ENCODE results near the gene FIBP. TPM values are rescaled to one million over a fixed set of nuclear protein-coding genes. Genes with fewer than 3 reads are reported as not detected.
A peak's percentile ranks its signal among the peaks of the same experiment; 100 is the strongest.

The FIBP gene
- total RNA-seq, 1 donor from 2014 or later: 67.4 TPM

- H3K4me1 Mint-ChIP-seq (ENCODE audit: low read depth, unreplicated experiment): peaks cover 32% of the 10 kb centered on the region
- peaks cover 18% of the 10 kb centered on the region for H3K79me2 ChIP-seq (ENCODE audit: insufficient read depth, low read length)
- H3K27ac ChIP-seq (ENCODE audit: low read depth, low read length): peak overlapping the region; percentile 80
- DNase-seq (ENCODE audit: low read depth) (peak; percentile 57), FAIRE-seq (no peak)
- H2AFZ ChIP-seq (ENCODE audit: low read depth, low read length): no peak overlapping the region
- H3K4me3 Mint-ChIP-seq (ENCODE audit: unreplicated experiment): no peak overlapping the region
- peaks cover 53% of the 10 kb centered on the region for H3K4me1 ChIP-seq (ENCODE audit: insufficient read depth, low read length)
- no peaks in the 10 kb centered on the region for H3K36me3 Mint-ChIP-seq (ENCODE audit: low read depth, unreplicated experiment)
- H3K9ac ChIP-seq (ENCODE audit: low read length): peak overlapping the region; percentile 68
- H3K9me3 Mint-ChIP-seq (ENCODE audit: unreplicated experiment): no peaks in the 10 kb centered on the region
- no peaks in the 10 kb centered on the region for H3K36me3 ChIP-seq (ENCODE audit: insufficient read depth, low read length)
- H3K27me3 Mint-ChIP-seq (ENCODE audit: low read depth, unreplicated experiment): peaks cover 2% of the 10 kb centered on the region
- no peak overlapping the region for H3K4me3 ChIP-seq (ENCODE audit: insufficient read depth, low read depth, low read length)
- peak overlapping the region; percentile 43 for H3K4me2 ChIP-seq (ENCODE audit: low read length)
- H4K20me1 ChIP-seq (ENCODE audit: insufficient read depth, low read length): no peaks in the 10 kb centered on the region
- no peak for TF ChIP-seq CTCF (IDR thresholded peaks at IDR 0.05; ENCODE audit: insufficient read depth, low read depth, low read length)
- TF ChIP-seq EZH2 (IDR thresholded peaks at IDR 0.05; ENCODE audit: insufficient read depth, low read length): no peak
- no peaks in the 10 kb centered on the region for H3K27me3 ChIP-seq (ENCODE audit: insufficient read depth, low read length)
- no peaks in the 10 kb centered on the region for H3K9me3 ChIP-seq (ENCODE audit: insufficient read depth, low read depth, low read length)
- peak overlapping the region; percentile 87 for H3K27ac Mint-ChIP-seq (ENCODE audit: unreplicated experiment)
Observed at GRCh38 chr11:65911682-65912568, 23.7 kb upstream of the FIBP start.

DNA sequence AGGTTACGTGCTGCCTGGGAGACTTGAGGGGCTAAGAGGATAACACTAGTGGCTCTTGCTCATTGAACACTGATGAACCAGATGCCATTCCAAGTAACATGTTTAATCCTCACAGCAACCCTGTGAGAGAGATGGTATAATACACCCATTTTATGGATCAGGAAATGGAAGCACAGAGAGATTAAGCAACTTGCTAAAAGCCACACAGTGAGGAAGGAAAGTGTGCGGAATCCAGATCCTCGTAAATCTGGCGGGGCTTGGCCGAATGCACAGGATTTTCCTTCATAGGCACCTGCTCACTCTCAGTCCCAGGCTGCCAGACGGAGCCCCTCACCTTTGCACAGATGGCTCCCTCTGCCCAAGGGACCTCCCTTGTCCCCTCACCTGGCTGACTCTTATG, 19.6 kb upstream of the FIBP start:
- H3K4me3 ChIP-seq (ENCODE audit: insufficient read depth, low read depth, low read length): no peak overlapping the region
- TF ChIP-seq EZH2 (IDR thresholded peaks at IDR 0.05; ENCODE audit: insufficient read depth, low read length) (no peak), CTCF (IDR thresholded peaks at IDR 0.05; ENCODE audit: insufficient read depth, low read depth, low read length) (no peak)

DNA sequence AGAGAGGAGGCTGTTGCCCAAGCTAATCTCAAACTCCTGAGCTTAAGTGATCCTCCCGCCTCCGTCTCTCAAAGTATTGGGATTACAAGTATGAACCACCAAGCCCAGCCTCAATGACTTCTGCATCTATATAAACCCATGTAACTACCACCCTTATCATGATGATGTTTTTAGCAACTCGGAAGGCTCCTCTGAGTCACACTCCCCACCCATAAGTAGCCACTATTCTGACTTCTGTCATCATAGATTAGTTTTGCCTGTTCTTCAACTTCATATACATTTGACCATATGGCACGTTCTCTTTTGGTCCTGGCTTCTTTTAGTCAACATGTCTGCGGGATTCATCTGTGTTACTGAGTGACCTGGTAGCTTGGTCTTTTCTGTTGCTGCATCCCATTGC, 18.3 kb upstream of the FIBP start:
- no peak overlapping the region for H3K9ac ChIP-seq (ENCODE audit: low read length)
- H3K9me3 ChIP-seq (ENCODE audit: insufficient read depth, low read depth, low read length): no peaks in the 10 kb centered on the region
- FAIRE-seq: no peak
- H3K4me3 Mint-ChIP-seq (ENCODE audit: unreplicated experiment): peak overlapping the region; percentile 16
- no peaks in the 10 kb centered on the region for H3K27me3 ChIP-seq (ENCODE audit: insufficient read depth, low read length)
- DNase-seq (ENCODE audit: low read depth): peak; percentile 34
- no peaks in the 10 kb centered on the region for H3K36me3 ChIP-seq (ENCODE audit: insufficient read depth, low read length)
- no peaks in the 10 kb centered on the region for H4K20me1 ChIP-seq (ENCODE audit: insufficient read depth, low read length)
- peaks cover 4% of the 10 kb centered on the region for H3K79me2 ChIP-seq (ENCODE audit: insufficient read depth, low read length)
- H3K4me1 Mint-ChIP-seq (ENCODE audit: low read depth, unreplicated experiment): peaks cover 30% of the 10 kb centered on the region
- no peaks in the 10 kb centered on the region for H3K9me3 Mint-ChIP-seq (ENCODE audit: unreplicated experiment)
- TF ChIP-seq CTCF (IDR thresholded peaks at IDR 0.05; ENCODE audit: insufficient read depth, low read depth, low read length) (no peak), EZH2 (IDR thresholded peaks at IDR 0.05; ENCODE audit: insufficient read depth, low read length) (no peak)
- peaks cover 2% of the 10 kb centered on the region for H3K27me3 Mint-ChIP-seq (ENCODE audit: low read depth, unreplicated experiment)
- no peak overlapping the region for H3K4me2 ChIP-seq (ENCODE audit: low read length)
- peaks cover 36% of the 10 kb centered on the region for H3K4me1 ChIP-seq (ENCODE audit: insufficient read depth, low read length)
- H2AFZ ChIP-seq (ENCODE audit: low read depth, low read length): no peak overlapping the region
- H3K36me3 Mint-ChIP-seq (ENCODE audit: low read depth, unreplicated experiment): no peaks in the 10 kb centered on the region
- no peak overlapping the region for H3K27ac ChIP-seq (ENCODE audit: low read depth, low read length)
- H3K27ac Mint-ChIP-seq (ENCODE audit: unreplicated experiment): no peak overlapping the region
- H3K4me3 ChIP-seq (ENCODE audit: insufficient read depth, low read depth, low read length): no peak overlapping the region

More for the DNA sequence above, 19.6 kb upstream of the FIBP start:
- H3K9me3 ChIP-seq (ENCODE audit: insufficient read depth, low read depth, low read length): no peaks in the 10 kb centered on the region
- Mint-ChIP-seq H3K4me3 (ENCODE audit: unreplicated experiment) (no peak overlapping the region), H3K9me3 (ENCODE audit: unreplicated experiment) (no peaks in the 10 kb centered on the region), H3K27ac (ENCODE audit: unreplicated experiment) (no peak overlapping the region), H3K4me1 (ENCODE audit: low read depth, unreplicated experiment) (peaks cover 21% of the 10 kb centered on the region), H3K27me3 (ENCODE audit: low read depth, unreplicated experiment) (peaks cover 2% of the 10 kb centered on the region), H3K36me3 (ENCODE audit: low read depth, unreplicated experiment) (no peaks in the 10 kb centered on the region)
- H3K27me3 ChIP-seq (ENCODE audit: insufficient read depth, low read length): no peaks in the 10 kb centered on the region
- H3K36me3 ChIP-seq (ENCODE audit: insufficient read depth, low read length): no peaks in the 10 kb centered on the region
- no peaks in the 10 kb centered on the region for H4K20me1 ChIP-seq (ENCODE audit: insufficient read depth, low read length)
- H3K9ac ChIP-seq (ENCODE audit: low read length): no peak overlapping the region
- H3K4me2 ChIP-seq (ENCODE audit: low read length): no peak overlapping the region
- DNase-seq (ENCODE audit: low read depth) (no peak), FAIRE-seq (no peak)
- no peaks in the 10 kb centered on the region for H3K79me2 ChIP-seq (ENCODE audit: insufficient read depth, low read length)
- H3K27ac ChIP-seq (ENCODE audit: low read depth, low read length): no peak overlapping the region
- H2AFZ ChIP-seq (ENCODE audit: low read depth, low read length): no peak overlapping the region
- peaks cover 38% of the 10 kb centered on the region for H3K4me1 ChIP-seq (ENCODE audit: insufficient read depth, low read length)
